ENCODE results near the gene FKBP2. TPM values are rescaled to one million over a fixed set of nuclear protein-coding genes. Genes with fewer than 3 reads are reported as not detected.

Gene FKBP2
- total RNA-seq, 1 donor from 2014 or later: 41.5 TPM

GRCh38 chr11:64291752-64292459, 51.0 kb downstream of the FKBP2 start:
- Mint-ChIP-seq H3K27me3 (ENCODE audit: low read depth, unreplicated experiment) (peaks cover 46% of the 10 kb centered on the region), H3K9me3 (ENCODE audit: unreplicated experiment) (no peaks in the 10 kb centered on the region), H3K27ac (ENCODE audit: unreplicated experiment) (no peak overlapping the region), H3K36me3 (ENCODE audit: low read depth, unreplicated experiment) (peaks cover 4% of the 10 kb centered on the region), H3K4me1 (ENCODE audit: low read depth, unreplicated experiment) (peaks cover 10% of the 10 kb centered on the region), H3K4me3 (ENCODE audit: unreplicated experiment) (no peak overlapping the region)
- Histone ChIP-seq H3K27me3 (ENCODE audit: insufficient read depth, low read length) (peaks cover 56% of the 10 kb centered on the region), H3K9me3 (ENCODE audit: insufficient read depth, low read depth, low read length) (no peaks in the 10 kb centered on the region), H3K36me3 (ENCODE audit: insufficient read depth, low read length) (no peaks in the 10 kb centered on the region), H3K4me3 (ENCODE audit: insufficient read depth, low read depth, low read length) (peak overlapping the region; percentile 17), H3K27ac (ENCODE audit: low read depth, low read length) (no peak overlapping the region), H2AFZ (ENCODE audit: low read depth, low read length) (no peak overlapping the region), H3K4me2 (ENCODE audit: low read length) (peak overlapping the region; percentile 72), H3K4me1 (ENCODE audit: insufficient read depth, low read length) (peaks cover 3% of the 10 kb centered on the region), H3K79me2 (ENCODE audit: insufficient read depth, low read length) (no peaks in the 10 kb centered on the region), H4K20me1 (ENCODE audit: insufficient read depth, low read length) (peaks cover 31% of the 10 kb centered on the region), H3K9ac (ENCODE audit: low read length) (no peak overlapping the region)
- FAIRE-seq: no peak
- TF ChIP-seq EZH2 (IDR thresholded peaks at IDR 0.05; ENCODE audit: insufficient read depth, low read length): peak; percentile 97
- TF ChIP-seq CTCF (IDR thresholded peaks at IDR 0.05; ENCODE audit: insufficient read depth, low read depth, low read length): no peak
- no peak for DNase-seq (ENCODE audit: low read depth)

- H3K27ac ChIP-seq (ENCODE audit: low read depth, low read length): no peak overlapping the region
- Mint-ChIP-seq H3K9me3 (ENCODE audit: unreplicated experiment) (no peaks in the 10 kb centered on the region), H3K4me3 (ENCODE audit: unreplicated experiment) (peak overlapping the region; percentile 45), H3K4me1 (ENCODE audit: low read depth, unreplicated experiment) (peaks cover 10% of the 10 kb centered on the region), H3K36me3 (ENCODE audit: low read depth, unreplicated experiment) (peaks cover 4% of the 10 kb centered on the region), H3K27me3 (ENCODE audit: low read depth, unreplicated experiment) (peaks cover 53% of the 10 kb centered on the region), H3K27ac (ENCODE audit: unreplicated experiment) (no peak overlapping the region)
- FAIRE-seq: no peak
- H3K9ac ChIP-seq (ENCODE audit: low read length): no peak overlapping the region
- H3K79me2 ChIP-seq (ENCODE audit: insufficient read depth, low read length): no peaks in the 10 kb centered on the region
- no peak for DNase-seq (ENCODE audit: low read depth)
- H3K4me2 ChIP-seq (ENCODE audit: low read length): peak overlapping the region; percentile 72
- no peak overlapping the region for H3K4me3 ChIP-seq (ENCODE audit: insufficient read depth, low read depth, low read length)
- peaks cover 3% of the 10 kb centered on the region for H3K4me1 ChIP-seq (ENCODE audit: insufficient read depth, low read length)
- H3K27me3 ChIP-seq (ENCODE audit: insufficient read depth, low read length): peaks cover 64% of the 10 kb centered on the region
- H2AFZ ChIP-seq (ENCODE audit: low read depth, low read length): no peak overlapping the region
- TF ChIP-seq EZH2 (IDR thresholded peaks at IDR 0.05; ENCODE audit: insufficient read depth, low read length): peak; percentile 88
- TF ChIP-seq CTCF (IDR thresholded peaks at IDR 0.05; ENCODE audit: insufficient read depth, low read depth, low read length): no peak
- no peaks in the 10 kb centered on the region for H3K9me3 ChIP-seq (ENCODE audit: insufficient read depth, low read depth, low read length)
- H4K20me1 ChIP-seq (ENCODE audit: insufficient read depth, low read length): peaks cover 31% of the 10 kb centered on the region
- H3K36me3 ChIP-seq (ENCODE audit: insufficient read depth, low read length): no peaks in the 10 kb centered on the region
These were observed 51.8 kb downstream of the FKBP2 start for GRCh38 chr11:64292460-64293254.

Other genes starting within 250 kb of the FKBP2 start
- 0.20 and 0.41 TPM in 2 replicates for gene FLRT1, start 205.2 kb upstream of the FKBP2 start, total RNA-seq
- 3.4 and 5.1 TPM in 2 replicates for gene MACROD1, start 75.0 kb upstream of the FKBP2 start, total RNA-seq
- gene STIP1, start 54.9 kb upstream of the FKBP2 start, total RNA-seq: 179 and 200 TPM in 2 replicates
- gene FERMT3, start 34.4 kb upstream of the FKBP2 start, total RNA-seq: 1.3 and 1.6 TPM in 2 replicates
- 28.8 and 29.4 TPM in 2 replicates for gene TRPT1, start 14.9 kb upstream of the FKBP2 start, total RNA-seq
- gene NUDT22, start 14.8 kb upstream of the FKBP2 start, total RNA-seq: 40.2 and 40.7 TPM in 2 replicates
- 23.8 and 25.7 TPM in 2 replicates for gene DNAJC4, start 10.5 kb upstream of the FKBP2 start, total RNA-seq
- 30.4 and 36.8 TPM in 2 replicates for gene VEGFB, start 6.5 kb upstream of the FKBP2 start, total RNA-seq
- 338 and 370 TPM in 2 replicates for gene PPP1R14B, start 5.8 kb downstream of the FKBP2 start, total RNA-seq
- 48.7 and 50.9 TPM in 2 replicates for gene PLCB3, start 10.4 kb downstream of the FKBP2 start, total RNA-seq
- 43.6 and 46.6 TPM in 2 replicates for gene BAD, start 43.6 kb downstream of the FKBP2 start, total RNA-seq
- 46.8 and 48.5 TPM in 2 replicates for gene GPR137, start 44.8 kb downstream of the FKBP2 start, total RNA-seq
- 0.52 TPM in 1 of 2 replicates, not detected in the other for gene KCNK4, start 50.2 kb downstream of the FKBP2 start, total RNA-seq
- not detected in 2 replicates for gene CATSPERZ, start 59.3 kb downstream of the FKBP2 start, total RNA-seq
- gene ESRRA, start 64.4 kb downstream of the FKBP2 start, total RNA-seq: 25.0 and 26.3 TPM in 2 replicates
- gene TRMT112, start 76.5 kb downstream of the FKBP2 start, total RNA-seq: 130 and 146 TPM in 2 replicates
- gene PRDX5, start 77.0 kb downstream of the FKBP2 start, total RNA-seq: 243 and 263 TPM in 2 replicates
- gene CCDC88B, start 99.1 kb downstream of the FKBP2 start, total RNA-seq: 1.2 and 1.6 TPM in 2 replicates
- 30.7 and 36.2 TPM in 2 replicates for gene RPS6KA4, start 118.1 kb downstream of the FKBP2 start, total RNA-seq